HEK293 (cell line): Measurements from ENCODE around the gene SEC62.

Source experiments
- CTCF ChIA-PET: fragments of 350-600 bp; formaldehyde crosslinking; extraction: SDS; loops from one replicate; lab custom pipeline; 2021; ENCODE audit warnings: antibody characterized with exemption; lab: Yijun Ruan, JAX
- POLR2A ChIA-PET: fragments of 300-600 bp; formaldehyde crosslinking; extraction: SDS; loops from one replicate; lab custom pipeline; 2020; ENCODE audit warnings: antibody characterized with exemption, inconsistent platforms; lab: Yijun Ruan, JAX
- H3K27ac ChIP-seq: fragments of 200-500 bp; sonication (Bioruptor generic); 2 replicates; pipeline ENCODE4 v1.5.1; 2014; ENCODE audit warnings: low read depth, low read length, control low read depth, inconsistent platforms; ENCODE audit errors: extremely low read depth
- H3K36me3 ChIP-seq, 2 experiments: fragments of 200-500 bp in 1 of 2; sonication (Bioruptor generic) in 1 of 2; 1 replicate in 1 of 2; 2 replicates in 1 of 2; pipeline ENCODE4 v1.5.1; 2014 to 2017; ENCODE audit warnings: inconsistent platforms in 2 of 2, low read length in 2 of 2; ENCODE audit not compliant: control insufficient read depth in 2 of 2, insufficient read depth in 1 of 2
- H3K4me1 ChIP-seq: fragments of 200-500 bp; sonication (Bioruptor generic); 2 replicates; pipeline ENCODE4 v1.5.1; 2014; ENCODE audit warnings: mild to moderate bottlenecking, low read length, inconsistent platforms; ENCODE audit not compliant: control insufficient read depth, insufficient read depth
- H3K4me3 ChIP-seq: 2 replicates; pipeline ENCODE4 v1.5.1; 2011; ENCODE audit warnings: low read depth, mild to moderate bottlenecking, control low read depth, low read length, moderate library complexity
- H3K9me3 ChIP-seq: fragments of 200-500 bp; sonication (Bioruptor generic); 2 replicates; pipeline ENCODE4 v1.5.1; 2014; ENCODE audit warnings: low read depth, low read length, inconsistent platforms; ENCODE audit not compliant: control insufficient read depth, insufficient read depth
- EGR2 ChIP-seq: fragments of 450-650 bp; formaldehyde crosslinking; IDR thresholded peaks from 2 replicates; pipeline ENCODE4 v1.5.1; 2016; ENCODE audit warnings: low read depth, missing biosample characterization, missing genetic modification characterization
- GLIS2 ChIP-seq: fragments of 450-650 bp; formaldehyde crosslinking; IDR thresholded peaks from 2 replicates; pipeline ENCODE4 v1.5.1; 2016; ENCODE audit warnings: missing biosample characterization, missing genetic modification characterization
- SP3 ChIP-seq: fragments of 450-650 bp; formaldehyde crosslinking; IDR thresholded peaks from 2 replicates; pipeline ENCODE4 v1.5.1; 2016; ENCODE audit warnings: missing biosample characterization, missing genetic modification characterization
- SP7 ChIP-seq: fragments of 450-650 bp; formaldehyde crosslinking; IDR thresholded peaks from 2 replicates; pipeline ENCODE4 v1.5.1; 2016; ENCODE audit warnings: missing biosample characterization, missing genetic modification characterization
- ZFHX2 ChIP-seq: fragments of 450-650 bp; formaldehyde crosslinking; conservative IDR thresholded peaks from 2 replicates; pipeline ENCODE4 v1.5.1; 2016; ENCODE audit warnings: missing biosample characterization, missing genetic modification characterization
- ZNF10 ChIP-seq: fragments of 450-650 bp; formaldehyde crosslinking; IDR thresholded peaks from 2 replicates; pipeline ENCODE4 v1.5.1; 2017; ENCODE audit warnings: missing biosample characterization, missing genetic modification characterization
- ZNF335 ChIP-seq: fragments of 450-650 bp; formaldehyde crosslinking; conservative IDR thresholded peaks from 2 replicates; pipeline ENCODE4 v1.5.1; 2016; ENCODE audit warnings: missing biosample characterization, missing genetic modification characterization
- ZNF394 ChIP-seq: fragments of 450-650 bp; formaldehyde crosslinking; IDR thresholded peaks from 2 replicates; pipeline ENCODE4 v1.5.1; 2016; ENCODE audit warnings: missing biosample characterization, missing genetic modification characterization, mild to moderate bottlenecking, moderate library complexity, borderline replicate concordance
- ZNF510 ChIP-seq: fragments of 450-650 bp; formaldehyde crosslinking; IDR thresholded peaks from 2 replicates; pipeline ENCODE4 v1.5.1; 2018; ENCODE audit warnings: mild to moderate bottlenecking, missing genetic modification characterization, missing biosample characterization; ENCODE audit not compliant: insufficient replicate concordance
- ZNF600 ChIP-seq: fragments of 450-650 bp; formaldehyde crosslinking; IDR thresholded peaks from 2 replicates; pipeline ENCODE4 v1.5.1; 2016; ENCODE audit warnings: missing biosample characterization, missing genetic modification characterization
- ZNF624 ChIP-seq: fragments of 450-650 bp; formaldehyde crosslinking; IDR thresholded peaks from 2 replicates; pipeline ENCODE4 v1.5.1; 2017; ENCODE audit warnings: missing biosample characterization, missing genetic modification characterization
- ZNF660 ChIP-seq: fragments of 450-650 bp; IDR thresholded peaks from 2 replicates; pipeline ENCODE4 v1.5.1; 2018; ENCODE audit warnings: missing biosample characterization, mild to moderate bottlenecking, missing genetic modification characterization
- ZNF701 ChIP-seq: fragments of 450-650 bp; formaldehyde crosslinking; IDR thresholded peaks from 2 replicates; pipeline ENCODE4 v1.5.1; 2016; ENCODE audit warnings: missing biosample characterization, missing genetic modification characterization
- ZNF776 ChIP-seq: fragments of 450-650 bp; formaldehyde crosslinking; IDR thresholded peaks from 2 replicates; pipeline ENCODE4 v1.5.0; 2017; ENCODE audit warnings: missing biosample characterization, missing genetic modification characterization, borderline replicate concordance
- ZNF777 ChIP-seq: fragments of 450-650 bp; formaldehyde crosslinking; IDR thresholded peaks from 2 replicates; pipeline ENCODE4 v1.5.1; 2017; ENCODE audit warnings: missing biosample characterization, missing genetic modification characterization, borderline replicate concordance
- ZNF837 ChIP-seq: fragments of 450-650 bp; formaldehyde crosslinking; IDR thresholded peaks from 2 replicates; pipeline ENCODE4 v1.5.1; 2016; ENCODE audit warnings: missing biosample characterization, missing genetic modification characterization
- ZXDB ChIP-seq: fragments of 450-650 bp; formaldehyde crosslinking; IDR thresholded peaks from 2 replicates; pipeline ENCODE4 v1.5.1; 2016; ENCODE audit warnings: missing biosample characterization, missing genetic modification characterization
- TF ChIP-seq, protein P1 (sequence below): fragments of 450-650 bp; formaldehyde crosslinking; IDR thresholded peaks from 2 replicates; pipeline ENCODE4 v1.5.1; 2016; ENCODE audit warnings: missing biosample characterization, missing genetic modification characterization
- TF ChIP-seq, protein P2 (sequence below): fragments of 450-650 bp; formaldehyde crosslinking; IDR thresholded peaks from 2 replicates; pipeline ENCODE4 v1.5.1; 2016; ENCODE audit warnings: missing biosample characterization, missing genetic modification characterization
- TF ChIP-seq, protein P3 (sequence below): fragments of 450-650 bp; formaldehyde crosslinking; optimal IDR thresholded peaks from 2 replicates; pipeline ENCODE3; 2016; ENCODE audit warnings: missing biosample characterization, mild to moderate bottlenecking, missing genetic modification characterization
- TF ChIP-seq, protein P4 (sequence below): fragments of 450-650 bp; formaldehyde crosslinking; IDR thresholded peaks from 2 replicates; pipeline ENCODE4 v1.5.1; 2016; ENCODE audit warnings: missing biosample characterization, missing genetic modification characterization
- TF ChIP-seq, protein P5 (sequence below): fragments of 450-650 bp; formaldehyde crosslinking; IDR thresholded peaks from 2 replicates; pipeline ENCODE4 v1.5.1; 2016; ENCODE audit warnings: missing biosample characterization, missing genetic modification characterization
- TF ChIP-seq, protein P6 (sequence below): fragments of 450-650 bp; formaldehyde crosslinking; IDR thresholded peaks from 2 replicates; pipeline ENCODE4 v1.5.1; 2016; ENCODE audit warnings: missing biosample characterization, missing genetic modification characterization

The SEC62 gene

DNA sequence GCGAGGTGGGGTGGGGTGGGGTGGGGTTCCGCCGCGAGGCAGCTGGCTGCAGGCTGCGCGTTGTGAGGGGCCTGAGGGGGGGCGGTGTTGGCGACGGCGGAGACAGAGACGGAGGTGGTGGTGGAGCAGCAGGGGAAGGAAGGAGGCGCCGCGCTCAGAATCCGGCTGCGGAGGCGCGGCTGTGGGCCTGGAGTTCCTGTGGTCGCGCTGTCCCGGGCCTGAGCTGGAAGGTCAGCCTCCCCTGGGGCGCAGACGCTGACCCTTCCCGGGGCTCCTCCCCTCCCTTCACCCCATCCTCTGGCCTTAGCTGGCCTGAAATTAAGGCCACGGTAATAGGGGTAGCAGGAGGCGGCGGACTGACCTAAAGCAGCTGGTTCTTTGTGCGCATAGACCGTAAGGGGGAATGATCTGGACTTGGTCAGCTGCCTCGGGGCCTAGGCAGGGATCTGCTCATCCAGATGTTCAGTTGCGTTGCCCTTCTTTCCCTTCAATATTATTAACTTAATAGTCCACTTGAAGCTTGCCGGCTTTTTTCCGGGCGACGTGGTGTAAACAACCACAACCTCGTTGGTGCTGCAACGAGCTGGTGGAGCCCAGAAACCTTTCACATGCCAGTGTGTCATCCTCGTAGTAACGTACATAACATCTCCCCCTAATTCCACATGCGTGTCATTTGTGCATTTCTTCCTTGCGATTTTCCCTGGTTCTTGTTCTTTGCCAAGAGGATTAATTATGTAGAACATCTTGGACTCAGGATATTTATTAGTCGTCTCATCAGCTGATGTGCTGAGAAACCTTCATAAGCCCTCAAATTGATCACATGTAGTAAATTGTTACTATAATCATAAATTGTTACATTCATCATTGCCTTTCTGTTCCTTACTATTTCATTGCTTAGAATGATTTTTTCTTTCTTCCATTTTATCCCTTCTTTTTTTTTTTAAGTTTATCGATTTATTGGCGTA, 626 bp downstream of the SEC62 start:
- Histone ChIP-seq H3K27ac (peak overlapping the region; percentile 57; the same call in 1 of the 2 replicates), H3K9me3 (no peaks in the 10 kb centered on the region), H3K4me3 (peak overlapping the region; percentile 97), H3K4me1 (no peaks in the 10 kb centered on the region), H3K36me3 (peaks cover 0 to 8% of the 10 kb centered on the region in 2 experiments; a peak in 1 of 3 replicates)
- ChIA-PET POLR2A (interaction anchor here (0.6 to 1.7 kb wide), 3 partner anchors 121 to 194 kb away, joined by 3 to 4 read pairs (median 4); partner anchors contain the start of gene MYNN), CTCF (interaction anchor here (0.5 to 3.0 kb wide), 4 partner anchors 22 to 871 kb away, joined by 3 to 9 read pairs (median 5); no protein-coding TSS in a partner anchor)
- TF ChIP-seq, protein P1, sequence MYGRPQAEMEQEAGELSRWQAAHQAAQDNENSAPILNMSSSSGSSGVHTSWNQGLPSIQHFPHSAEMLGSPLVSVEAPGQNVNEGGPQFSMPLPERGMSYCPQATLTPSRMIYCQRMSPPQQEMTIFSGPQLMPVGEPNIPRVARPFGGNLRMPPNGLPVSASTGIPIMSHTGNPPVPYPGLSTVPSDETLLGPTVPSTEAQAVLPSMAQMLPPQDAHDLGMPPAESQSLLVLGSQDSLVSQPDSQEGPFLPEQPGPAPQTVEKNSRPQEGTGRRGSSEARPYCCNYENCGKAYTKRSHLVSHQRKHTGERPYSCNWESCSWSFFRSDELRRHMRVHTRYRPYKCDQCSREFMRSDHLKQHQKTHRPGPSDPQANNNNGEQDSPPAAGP (tag by site-specific recombination) = no peak
- TF ChIP-seq EGR2 (tag by site-specific recombination) (peak; percentile 36; the same call in 1 of the 2 replicates), ZNF10 (tag by site-specific recombination) (peak; percentile 86; the same call in 1 of the 2 replicates), ZXDB (tag by site-specific recombination) (no peak), ZNF600 (tag by site-specific recombination) (peak; percentile 80), ZNF394 (tag by site-specific recombination) (peak; percentile 87), ZNF837 (tag by site-specific recombination) (no peak), GLIS2 (tag by site-specific recombination) (peak; percentile 92), ZNF624 (tag by site-specific recombination) (no peak), ZNF777 (tag by site-specific recombination) (no peak), ZNF335 (peak; percentile 38), ZNF776 (tag by site-specific recombination) (no peak), SP7 (tag by site-specific recombination) (no peak), SP3 (tag by site-specific recombination) (0 out of 2 replicates have a peak, but pooled peaks have one; percentile 18), ZNF510 (tag by site-specific recombination) (no peak), ZNF660 (peak; percentile 94), ZFHX2 (tag by site-specific recombination) (peak; percentile 64), ZNF701 (tag by site-specific recombination) (no peak)
- TF ChIP-seq, protein P2, sequence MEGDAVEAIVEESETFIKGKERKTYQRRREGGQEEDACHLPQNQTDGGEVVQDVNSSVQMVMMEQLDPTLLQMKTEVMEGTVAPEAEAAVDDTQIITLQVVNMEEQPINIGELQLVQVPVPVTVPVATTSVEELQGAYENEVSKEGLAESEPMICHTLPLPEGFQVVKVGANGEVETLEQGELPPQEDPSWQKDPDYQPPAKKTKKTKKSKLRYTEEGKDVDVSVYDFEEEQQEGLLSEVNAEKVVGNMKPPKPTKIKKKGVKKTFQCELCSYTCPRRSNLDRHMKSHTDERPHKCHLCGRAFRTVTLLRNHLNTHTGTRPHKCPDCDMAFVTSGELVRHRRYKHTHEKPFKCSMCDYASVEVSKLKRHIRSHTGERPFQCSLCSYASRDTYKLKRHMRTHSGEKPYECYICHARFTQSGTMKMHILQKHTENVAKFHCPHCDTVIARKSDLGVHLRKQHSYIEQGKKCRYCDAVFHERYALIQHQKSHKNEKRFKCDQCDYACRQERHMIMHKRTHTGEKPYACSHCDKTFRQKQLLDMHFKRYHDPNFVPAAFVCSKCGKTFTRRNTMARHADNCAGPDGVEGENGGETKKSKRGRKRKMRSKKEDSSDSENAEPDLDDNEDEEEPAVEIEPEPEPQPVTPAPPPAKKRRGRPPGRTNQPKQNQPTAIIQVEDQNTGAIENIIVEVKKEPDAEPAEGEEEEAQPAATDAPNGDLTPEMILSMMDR = 0 out of 2 replicates have a peak, but pooled peaks have one; percentile 54
- TF ChIP-seq, protein P3, sequence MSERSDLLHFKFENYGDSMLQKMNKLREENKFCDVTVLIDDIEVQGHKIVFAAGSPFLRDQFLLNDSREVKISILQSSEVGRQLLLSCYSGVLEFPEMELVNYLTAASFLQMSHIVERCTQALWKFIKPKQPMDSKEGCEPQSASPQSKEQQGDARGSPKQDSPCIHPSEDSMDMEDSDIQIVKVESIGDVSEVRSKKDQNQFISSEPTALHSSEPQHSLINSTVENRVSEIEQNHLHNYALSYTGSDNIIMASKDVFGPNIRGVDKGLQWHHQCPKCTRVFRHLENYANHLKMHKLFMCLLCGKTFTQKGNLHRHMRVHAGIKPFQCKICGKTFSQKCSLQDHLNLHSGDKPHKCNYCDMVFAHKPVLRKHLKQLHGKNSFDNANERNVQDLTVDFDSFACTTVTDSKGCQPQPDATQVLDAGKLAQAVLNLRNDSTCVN (tag by site-specific recombination) = peak; percentile 77
- TF ChIP-seq, protein P4, sequence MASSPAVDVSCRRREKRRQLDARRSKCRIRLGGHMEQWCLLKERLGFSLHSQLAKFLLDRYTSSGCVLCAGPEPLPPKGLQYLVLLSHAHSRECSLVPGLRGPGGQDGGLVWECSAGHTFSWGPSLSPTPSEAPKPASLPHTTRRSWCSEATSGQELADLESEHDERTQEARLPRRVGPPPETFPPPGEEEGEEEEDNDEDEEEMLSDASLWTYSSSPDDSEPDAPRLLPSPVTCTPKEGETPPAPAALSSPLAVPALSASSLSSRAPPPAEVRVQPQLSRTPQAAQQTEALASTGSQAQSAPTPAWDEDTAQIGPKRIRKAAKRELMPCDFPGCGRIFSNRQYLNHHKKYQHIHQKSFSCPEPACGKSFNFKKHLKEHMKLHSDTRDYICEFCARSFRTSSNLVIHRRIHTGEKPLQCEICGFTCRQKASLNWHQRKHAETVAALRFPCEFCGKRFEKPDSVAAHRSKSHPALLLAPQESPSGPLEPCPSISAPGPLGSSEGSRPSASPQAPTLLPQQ (tag by site-specific recombination) = 0 out of 2 replicates have a peak, but pooled peaks have one; percentile 8
- TF ChIP-seq, protein P5, sequence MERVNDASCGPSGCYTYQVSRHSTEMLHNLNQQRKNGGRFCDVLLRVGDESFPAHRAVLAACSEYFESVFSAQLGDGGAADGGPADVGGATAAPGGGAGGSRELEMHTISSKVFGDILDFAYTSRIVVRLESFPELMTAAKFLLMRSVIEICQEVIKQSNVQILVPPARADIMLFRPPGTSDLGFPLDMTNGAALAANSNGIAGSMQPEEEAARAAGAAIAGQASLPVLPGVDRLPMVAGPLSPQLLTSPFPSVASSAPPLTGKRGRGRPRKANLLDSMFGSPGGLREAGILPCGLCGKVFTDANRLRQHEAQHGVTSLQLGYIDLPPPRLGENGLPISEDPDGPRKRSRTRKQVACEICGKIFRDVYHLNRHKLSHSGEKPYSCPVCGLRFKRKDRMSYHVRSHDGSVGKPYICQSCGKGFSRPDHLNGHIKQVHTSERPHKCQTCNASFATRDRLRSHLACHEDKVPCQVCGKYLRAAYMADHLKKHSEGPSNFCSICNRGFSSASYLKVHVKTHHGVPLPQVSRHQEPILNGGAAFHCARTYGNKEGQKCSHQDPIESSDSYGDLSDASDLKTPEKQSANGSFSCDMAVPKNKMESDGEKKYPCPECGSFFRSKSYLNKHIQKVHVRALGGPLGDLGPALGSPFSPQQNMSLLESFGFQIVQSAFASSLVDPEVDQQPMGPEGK = peak; percentile 68
- TF ChIP-seq, protein P6, sequence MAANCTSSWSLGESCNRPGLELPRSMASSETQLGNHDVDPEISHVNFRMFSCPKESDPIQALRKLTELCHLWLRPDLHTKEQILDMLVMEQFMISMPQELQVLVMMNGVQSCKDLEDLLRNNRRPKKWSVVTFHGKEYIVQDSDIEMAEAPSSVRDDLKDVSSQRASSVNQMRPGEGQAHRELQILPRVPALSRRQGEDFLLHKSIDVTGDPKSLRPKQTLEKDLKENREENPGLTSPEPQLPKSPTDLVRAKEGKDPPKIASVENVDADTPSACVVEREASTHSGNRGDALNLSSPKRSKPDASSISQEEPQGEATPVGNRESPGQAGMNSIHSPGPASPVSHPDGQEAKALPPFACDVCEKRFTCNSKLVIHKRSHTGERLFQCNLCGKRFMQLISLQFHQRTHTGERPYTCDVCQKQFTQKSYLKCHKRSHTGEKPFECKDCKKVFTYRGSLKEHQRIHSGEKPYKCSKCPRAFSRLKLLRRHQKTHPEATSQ (tag by site-specific recombination) = peak; percentile 35; the same call in 1 of the 2 replicates
